ENCODE results near the gene TIPARP. TPM values are rescaled to one million over a fixed set of nuclear protein-coding genes. Genes with fewer than 3 reads are reported as not detected.
"Not testable (repeated sequence)": the region's sequence is repeated elsewhere in the genome, so short reads cannot be mapped to it uniquely, and the experiment has no call there.

Gene TIPARP
- total and polyA plus RNA-seq, 4 experiments from 2014 or later, result 15.1 to 119 (median 68.1) TPM

GRCh38 chr3:156704370-156705036, 30.1 kb downstream of the TIPARP start:
- Mint-ChIP-seq H3K36me3 (peaks cover 21 to 75% of the 10 kb centered on the region in 2 donors), H3K4me3 (no peak overlapping the region), H3K27me3 (no peaks in the 10 kb centered on the region), H3K9me3 (no peaks in the 10 kb centered on the region), H3K4me1 (peaks cover 5 to 31% (median 17%) of the 10 kb centered on the region in 4 donors), H3K27ac (no peak overlapping the region)
- no peaks in the 10 kb centered on the region for H3K4me1 ChIP-seq (ENCODE audit: insufficient read depth, low read length)
- DNase-seq, result no peak
- no peak overlapping the region for H3K4me3 ChIP-seq (ENCODE audit: low read length in 2 of 2)
- no peaks in the 10 kb centered on the region for H3K9me3 ChIP-seq (ENCODE audit: control insufficient read depth in 1 of 2, low read length in 2 of 2)
- H3K36me3 ChIP-seq (ENCODE audit: insufficient read depth, low read length), result peaks cover 43% of the 10 kb centered on the region
- POLR2A ChIA-PET (ENCODE audit: partially characterized antibody), result no interaction called here
- no peak overlapping the region for H3K27ac ChIP-seq (ENCODE audit: low read depth, low read length)
- no peaks in the 10 kb centered on the region for H3K27me3 ChIP-seq (ENCODE audit: insufficient read depth, low read length)
- intact Hi-C loops (cut with micrococcal nuclease), result no loop called here
- CTCF ChIA-PET (ENCODE audit: partially characterized antibody), result interaction anchor here (1.6 kb wide), 1 partner anchor 433 kb away, joined by 5 read pairs; no protein-coding TSS in a partner anchor

GRCh38 chr3:156705761-156706616, 31.6 kb downstream of the TIPARP start:
- Mint-ChIP-seq H3K36me3 (peaks cover 28 to 72% of the 10 kb centered on the region in 2 donors), H3K4me3 (no peak overlapping the region), H3K27ac (peak overlapping the region in 1 of 7 donors; percentile 24), H3K4me1 (peaks cover 10 to 27% (median 18%) of the 10 kb centered on the region in 4 donors), H3K9me3 (no peaks in the 10 kb centered on the region), H3K27me3 (no peaks in the 10 kb centered on the region)
- Histone ChIP-seq H3K4me3 (ENCODE audit: low read length in 2 of 2) (no peak overlapping the region), H3K4me1 (ENCODE audit: insufficient read depth, low read length) (no peaks in the 10 kb centered on the region), H3K27me3 (ENCODE audit: insufficient read depth, low read length) (no peaks in the 10 kb centered on the region), H3K27ac (ENCODE audit: low read depth, low read length) (no peak overlapping the region), H3K9me3 (ENCODE audit: control insufficient read depth in 1 of 2, low read length in 2 of 2) (no peaks in the 10 kb centered on the region), H3K36me3 (ENCODE audit: insufficient read depth, low read length) (peaks cover 47% of the 10 kb centered on the region)
- POLR2A ChIA-PET (ENCODE audit: partially characterized antibody), result interaction anchor here (1.3 kb wide), 1 partner anchor 112 kb away, joined by 4 read pairs; no protein-coding TSS in a partner anchor
- CTCF ChIA-PET (ENCODE audit: partially characterized antibody), result interaction anchor here (1.1 to 1.2 kb wide), 2 partner anchors 377 to 432 kb away, joined by 3 read pairs; no protein-coding TSS in a partner anchor
- no peak for DNase-seq
- intact Hi-C loops (cut with micrococcal nuclease), result no loop called here

- peaks cover 9 to 16% (median 14%) of the 10 kb centered on the region in 4 donors for H3K4me1 Mint-ChIP-seq
- peaks cover 30 to 61% of the 10 kb centered on the region in 2 donors for H3K36me3 Mint-ChIP-seq
- Histone ChIP-seq H3K4me1 (ENCODE audit: insufficient read depth, low read length) (no peaks in the 10 kb centered on the region), H3K4me3 (ENCODE audit: low read length in 2 of 2) (no peak overlapping the region), H3K27me3 (ENCODE audit: insufficient read depth, low read length) (no peaks in the 10 kb centered on the region), H3K27ac (ENCODE audit: low read depth, low read length) (no peak overlapping the region), H3K9me3 (ENCODE audit: control insufficient read depth in 1 of 2, low read length in 2 of 2) (no peaks in the 10 kb centered on the region), H3K36me3 (ENCODE audit: insufficient read depth, low read length) (peaks cover 41% of the 10 kb centered on the region)
- no peak overlapping the region for H3K27ac Mint-ChIP-seq
- ChIA-PET POLR2A (ENCODE audit: partially characterized antibody) (no interaction called here), CTCF (ENCODE audit: partially characterized antibody) (interaction anchor here (4.3 kb wide), 1 partner anchor 430 kb away, joined by 16 read pairs; no protein-coding TSS in a partner anchor)
- no peaks in the 10 kb centered on the region for H3K27me3 Mint-ChIP-seq
- intact Hi-C loops (cut with micrococcal nuclease), result no loop called here
- H3K4me3 Mint-ChIP-seq, result no peak overlapping the region
- DNase-seq, result no peak
- H3K9me3 Mint-ChIP-seq, result no peaks in the 10 kb centered on the region
These were observed 33.2 kb downstream of the TIPARP start for GRCh38 chr3:156707588-156707987.

GRCh38 chr3:156710429-156710828, 36.0 kb downstream of the TIPARP start:
- H3K4me3 Mint-ChIP-seq, result no peak overlapping the region
- Histone ChIP-seq H3K4me3 (ENCODE audit: low read length in 2 of 2) (no peak overlapping the region), H3K27me3 (ENCODE audit: insufficient read depth, low read length) (no peaks in the 10 kb centered on the region), H3K4me1 (ENCODE audit: insufficient read depth, low read length) (no peaks in the 10 kb centered on the region), H3K36me3 (ENCODE audit: insufficient read depth, low read length) (peaks cover 26% of the 10 kb centered on the region), H3K9me3 (ENCODE audit: control insufficient read depth in 1 of 2, low read length in 2 of 2) (no peaks in the 10 kb centered on the region), H3K27ac (ENCODE audit: low read depth, low read length) (no peak overlapping the region)
- H3K36me3 Mint-ChIP-seq, result peaks cover 26 to 42% of the 10 kb centered on the region in 2 donors
- ChIA-PET POLR2A (ENCODE audit: partially characterized antibody) (interaction anchor here (0.9 kb wide), 1 partner anchor 35 kb away, joined by 3 read pairs; no protein-coding TSS in a partner anchor), CTCF (ENCODE audit: partially characterized antibody) (interaction anchor here (4.3 kb wide), 1 partner anchor 427 kb away, joined by 16 read pairs; no protein-coding TSS in a partner anchor)
- H3K27me3 Mint-ChIP-seq, result no peaks in the 10 kb centered on the region
- intact Hi-C loops (cut with micrococcal nuclease), result no loop called here
- peaks cover 6 to 9% (median 8%) of the 10 kb centered on the region in 4 donors for H3K4me1 Mint-ChIP-seq
- DNase-seq, result no peak
- no peaks in the 10 kb centered on the region for H3K9me3 Mint-ChIP-seq
- peak overlapping the region in 1 of 7 donors; percentile 10 for H3K27ac Mint-ChIP-seq

GRCh38 chr3:156711113-156711512, 36.7 kb downstream of the TIPARP start:
- peaks cover 19% of the 10 kb centered on the region for H3K36me3 ChIP-seq (ENCODE audit: insufficient read depth, low read length)
- Mint-ChIP-seq H3K4me1 (peaks cover 6 to 9% (median 8%) of the 10 kb centered on the region in 4 donors), H3K27ac (peak overlapping the region in 2 of 7 donors; percentile 11 to 53), H3K27me3 (no peaks in the 10 kb centered on the region), H3K36me3 (peaks cover 26 to 36% of the 10 kb centered on the region in 2 donors), H3K9me3 (no peaks in the 10 kb centered on the region), H3K4me3 (peak overlapping the region in 1 of 8 donors; percentile 6)
- H3K4me3 ChIP-seq (ENCODE audit: low read length in 2 of 2), result no peak overlapping the region
- intact Hi-C loops (cut with micrococcal nuclease), result no loop called here
- H3K4me1 ChIP-seq (ENCODE audit: insufficient read depth, low read length), result no peaks in the 10 kb centered on the region
- no peaks in the 10 kb centered on the region for H3K27me3 ChIP-seq (ENCODE audit: insufficient read depth, low read length)
- POLR2A ChIA-PET (ENCODE audit: partially characterized antibody), result interaction anchor here (0.9 kb wide), 1 partner anchor 36 kb away, joined by 3 read pairs; no protein-coding TSS in a partner anchor
- CTCF ChIA-PET (ENCODE audit: partially characterized antibody), result interaction anchor here (4.3 kb wide), 1 partner anchor 427 kb away, joined by 16 read pairs; no protein-coding TSS in a partner anchor
- DNase-seq, result no peak
- H3K9me3 ChIP-seq (ENCODE audit: control insufficient read depth in 1 of 2, low read length in 2 of 2), result no peaks in the 10 kb centered on the region
- no peak overlapping the region for H3K27ac ChIP-seq (ENCODE audit: low read depth, low read length)

GRCh38 chr3:156711944-156712343, 37.6 kb downstream of the TIPARP start:
- H3K36me3 Mint-ChIP-seq, result peaks cover 23 to 30% of the 10 kb centered on the region in 2 donors
- H3K9me3 Mint-ChIP-seq; POLR2A ChIA-PET (ENCODE audit: partially characterized antibody); H3K4me3 Mint-ChIP-seq; CTCF ChIA-PET (ENCODE audit: partially characterized antibody); H3K4me1 Mint-ChIP-seq; H3K27ac Mint-ChIP-seq; H3K27ac ChIP-seq (ENCODE audit: low read depth, low read length); H3K9me3 ChIP-seq (ENCODE audit: control insufficient read depth in 1 of 2, low read length in 2 of 2); H3K27me3 ChIP-seq (ENCODE audit: insufficient read depth, low read length); H3K27me3 Mint-ChIP-seq; H3K4me1 ChIP-seq (ENCODE audit: insufficient read depth, low read length); H3K4me3 ChIP-seq (ENCODE audit: low read length in 2 of 2); intact Hi-C loops (cut with micrococcal nuclease): not testable (repeated sequence)
- peaks cover 16% of the 10 kb centered on the region for H3K36me3 ChIP-seq (ENCODE audit: insufficient read depth, low read length)
- DNase-seq, result peak in 2 of 5 donors; percentile 5 to 9

All from CD4-positive, alpha-beta memory T cell (primary cell).